Hepatocyte (in vitro differentiated cells): ENCODE results near the gene ABHD4.

Experiments
- EZH2 ChIP-seq: fragments of 200-600 bp; sonication (generic); IDR thresholded peaks from 2 replicates; pipeline ENCODE4 v1.6.1; 2016; ENCODE audit warnings: antibody characterized with exemption, mild to moderate bottlenecking, borderline replicate concordance
- EZH2phosphoT487 ChIP-seq: fragments of 200-600 bp; sonication (generic); IDR thresholded peaks from one replicate; pipeline ENCODE4 v1.6.1; 2018; ENCODE audit warnings: antibody characterized with exemption, mild to moderate bottlenecking, low read depth, moderate library complexity; ENCODE audit not compliant: unreplicated experiment, severe bottlenecking
- TF ChIP-seq, protein P1 (sequence below): fragments of 200-600 bp; sonication (generic); IDR thresholded peaks from 2 replicates; pipeline ENCODE4 v1.5.1; 2016; ENCODE audit warnings: antibody characterized with exemption, mild to moderate bottlenecking; ENCODE audit not compliant: poor library complexity

DNA sequence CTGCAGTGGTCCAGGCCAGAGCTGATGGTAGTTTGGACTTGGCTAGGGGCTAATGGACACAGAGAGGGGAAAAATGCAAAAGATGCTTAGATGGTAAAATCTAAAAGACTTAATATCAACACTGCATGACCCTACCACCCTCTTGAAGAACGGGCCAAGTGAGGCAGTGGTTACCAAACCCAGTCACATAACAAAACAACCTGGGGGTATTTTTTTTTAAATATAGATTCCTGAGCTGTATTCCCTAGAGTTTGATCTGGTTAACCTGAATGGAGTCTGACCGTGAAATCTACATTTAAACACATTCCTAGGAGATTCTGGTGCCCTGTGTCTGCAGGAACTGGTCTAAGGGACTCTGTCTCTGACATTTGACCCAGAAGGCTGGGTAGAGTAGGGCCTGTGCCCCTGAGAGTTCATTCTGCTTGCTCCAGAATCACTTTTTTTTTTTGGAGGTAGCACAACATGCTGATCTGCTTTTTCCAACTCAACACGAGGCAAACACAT is 15.7 kb downstream of the ABHD4 start:
- TF ChIP-seq, protein P1, sequence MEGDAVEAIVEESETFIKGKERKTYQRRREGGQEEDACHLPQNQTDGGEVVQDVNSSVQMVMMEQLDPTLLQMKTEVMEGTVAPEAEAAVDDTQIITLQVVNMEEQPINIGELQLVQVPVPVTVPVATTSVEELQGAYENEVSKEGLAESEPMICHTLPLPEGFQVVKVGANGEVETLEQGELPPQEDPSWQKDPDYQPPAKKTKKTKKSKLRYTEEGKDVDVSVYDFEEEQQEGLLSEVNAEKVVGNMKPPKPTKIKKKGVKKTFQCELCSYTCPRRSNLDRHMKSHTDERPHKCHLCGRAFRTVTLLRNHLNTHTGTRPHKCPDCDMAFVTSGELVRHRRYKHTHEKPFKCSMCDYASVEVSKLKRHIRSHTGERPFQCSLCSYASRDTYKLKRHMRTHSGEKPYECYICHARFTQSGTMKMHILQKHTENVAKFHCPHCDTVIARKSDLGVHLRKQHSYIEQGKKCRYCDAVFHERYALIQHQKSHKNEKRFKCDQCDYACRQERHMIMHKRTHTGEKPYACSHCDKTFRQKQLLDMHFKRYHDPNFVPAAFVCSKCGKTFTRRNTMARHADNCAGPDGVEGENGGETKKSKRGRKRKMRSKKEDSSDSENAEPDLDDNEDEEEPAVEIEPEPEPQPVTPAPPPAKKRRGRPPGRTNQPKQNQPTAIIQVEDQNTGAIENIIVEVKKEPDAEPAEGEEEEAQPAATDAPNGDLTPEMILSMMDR = no peak
- no peak for TF ChIP-seq EZH2
- TF ChIP-seq EZH2phosphoT487 = no peak
